Liver (tissue), 9 donors: ENCODE data around the gene KIAA0586. TPM values are rescaled to one million over a fixed set of nuclear protein-coding genes. Genes with fewer than 3 reads are reported as not detected.

Experiments used
- DNase-seq: peaks from one replicate; pipeline ENCODE4 v3.0.0-alpha.2; 2017; ENCODE audit warnings: low spot score
- H3K27ac ChIP-seq, 2 donors: one replicate each; pipeline ENCODE4 v1.7.0; 2013; ENCODE audit warnings: inconsistent platforms in 2 of 2, low read length in 2 of 2, control low read depth in 1 of 2, low read depth in 1 of 2, mild to moderate bottlenecking in 1 of 2
- H3K27me3 ChIP-seq, 4 donors: one replicate each; pipeline versions ENCODE4 v1.6.1 to v1.7.0; 2013; ENCODE audit warnings: low read length in 3 of 4, inconsistent platforms in 1 of 4, mild to moderate bottlenecking in 1 of 4, moderate library complexity in 1 of 4; ENCODE audit not compliant: control insufficient read depth in 4 of 4, insufficient read depth in 4 of 4
- H3K36me3 ChIP-seq, 4 donors: one replicate each; pipeline versions ENCODE4 v1.6.1 to v1.7.0; 2013; ENCODE audit warnings: low read length in 3 of 4, mild to moderate bottlenecking in 3 of 4, low read depth in 1 of 4, moderate library complexity in 1 of 4; ENCODE audit not compliant: control insufficient read depth in 4 of 4, insufficient read depth in 3 of 4
- H3K4me1 ChIP-seq, 4 donors: one replicate each; pipeline versions ENCODE4 v1.6.1 to v1.7.0; 2013; ENCODE audit warnings: low read length in 3 of 4, mild to moderate bottlenecking in 3 of 4, moderate library complexity in 1 of 4; ENCODE audit not compliant: control insufficient read depth in 4 of 4, insufficient read depth in 4 of 4
- H3K4me3 ChIP-seq, 3 donors: one replicate each; pipeline versions ENCODE4 v1.6.1 to v1.7.0; 2013; ENCODE audit warnings: low read length in 3 of 3, control low read depth in 1 of 3, low read depth in 1 of 3, mild to moderate bottlenecking in 1 of 3
- H3K9ac ChIP-seq, 2 donors: one replicate each; pipeline ENCODE4 v1.7.0; 2013; ENCODE audit warnings: low read length in 2 of 2, mild to moderate bottlenecking in 2 of 2, moderate library complexity in 2 of 2, control low read depth in 1 of 2, low read depth in 1 of 2
- H3K9me3 ChIP-seq, 4 donors: one replicate each; pipeline versions ENCODE4 v1.6.1 to v1.7.0; 2013; ENCODE audit warnings: low read length in 3 of 4; ENCODE audit not compliant: control insufficient read depth in 4 of 4
- FOXA1 ChIP-seq: IDR thresholded peaks from 2 replicates; pipeline ENCODE4 v1.6.1; 2016; ENCODE audit warnings: antibody characterized with exemption
- FOXA2 ChIP-seq: IDR thresholded peaks from 2 replicates; pipeline ENCODE4 v1.6.1; 2016; ENCODE audit warnings: antibody characterized with exemption
- GABPA ChIP-seq, 2 donors: IDR thresholded peaks in 1 of 2; conservative IDR thresholded peaks in 1 of 2; 2 replicates each; pipeline ENCODE4 v1.6.1; 2016; ENCODE audit warnings: antibody characterized with exemption in 2 of 2, mild to moderate bottlenecking in 1 of 2, moderate library complexity in 1 of 2
- HNF4A ChIP-seq, 2 donors: conservative IDR thresholded peaks; 2 replicates each; pipeline ENCODE4 v1.6.1; 2016; ENCODE audit warnings: antibody characterized with exemption in 2 of 2, mild to moderate bottlenecking in 2 of 2
- HNF4G ChIP-seq: IDR thresholded peaks from 2 replicates; pipeline ENCODE4 v1.6.1; 2016; ENCODE audit warnings: antibody characterized with exemption
- JUND ChIP-seq, 2 donors: IDR thresholded peaks; 2 replicates each; pipeline ENCODE4 v1.6.1; 2016; ENCODE audit warnings: antibody characterized with exemption in 2 of 2
- MAX ChIP-seq: IDR thresholded peaks from 2 replicates; pipeline ENCODE4 v1.6.1; 2016; ENCODE audit warnings: antibody characterized with exemption
- NR2F2 ChIP-seq: IDR thresholded peaks from 2 replicates; pipeline ENCODE4 v1.6.1; 2016; ENCODE audit warnings: antibody characterized with exemption
- REST ChIP-seq: IDR thresholded peaks from 2 replicates; pipeline ENCODE4 v1.6.1; 2016; ENCODE audit warnings: antibody characterized with exemption, mild to moderate bottlenecking
- RXRA ChIP-seq, 2 donors: IDR thresholded peaks; 2 replicates each; pipeline ENCODE4 v1.6.1; 2017 to 2018; ENCODE audit warnings: antibody characterized with exemption in 2 of 2, mild to moderate bottlenecking in 1 of 2
- SP1 ChIP-seq: IDR thresholded peaks from 2 replicates; pipeline ENCODE4 v1.6.1; 2018; ENCODE audit warnings: antibody characterized with exemption, mild to moderate bottlenecking
- TAF1 ChIP-seq: conservative IDR thresholded peaks from 2 replicates; pipeline ENCODE4 v1.6.1; 2016; ENCODE audit warnings: antibody characterized with exemption, mild to moderate bottlenecking
- YY1 ChIP-seq: IDR thresholded peaks from 2 replicates; pipeline ENCODE4 v1.6.1; 2016; ENCODE audit warnings: antibody characterized with exemption, mild to moderate bottlenecking
- ZBTB33 ChIP-seq: IDR thresholded peaks from 2 replicates; pipeline ENCODE4 v1.6.1; 2016; ENCODE audit warnings: antibody characterized with exemption
- WGBS: extraction: QIAGEN DNeasy Blood & Tissue Kit; methylation state at CpG from one replicate; pipeline ENCODE4 v1.1.7; 2013; 5-methylcytosine and 5-hydroxymethylcytosine counted together
- polyA plus RNA-seq, 2 donors: library from polyadenylated mRNA; stranded (reverse) in 1 of 2; unstranded in 1 of 2; fragments of 200-250 nt in 1 of 2; fragments of >200 nt in 1 of 2; fragmentation: Nextera tagmentation in 1 of 2; extraction: Ambion mirVana in 1 of 2; gene quantifications; one replicate each; pipeline versions ENCODE4 v1.2.1 to v1.2.3, GENCODE V29; 2013 to 2015
- total RNA-seq, 2 donors: library from RNA; depleted of rRNA; stranded (reverse); fragments of >200 nt; gene quantifications; one replicate each; pipeline ENCODE4 v1.2.3, GENCODE V29; 2014
- TF ChIP-seq, protein P1 (sequence below): IDR thresholded peaks from 2 replicates; pipeline ENCODE4 v1.6.1; 2016; ENCODE audit warnings: antibody characterized with exemption
- donor health status: healthy.
- donor health status: healthy.
- donor health status: healthy.
- donor health status: healthy.
- donor health status: healthy.

KIAA0586 gene
- total and polyA plus RNA-seq, 4 donors: 3.6 to 18.2 (median 7.8) TPM

GRCh38 chr14:58463147-58463546 lies 35.6 kb downstream of the KIAA0586 start:
- Histone ChIP-seq H3K4me1 (peaks cover 0 to 3% (median 0%) of the 10 kb centered on the region in 4 donors), H3K27me3 (no peaks in the 10 kb centered on the region), H3K9ac (no peak overlapping the region), H3K9me3 (no peaks in the 10 kb centered on the region), H3K27ac (no peak overlapping the region), H3K36me3 (peaks cover 2 to 26% (median 20%) of the 10 kb centered on the region in 4 donors), H3K4me3 (no peak overlapping the region)
- 98% methylated on average over 2 of the region's 2 CpGs for WGBS
- no peak for TF ChIP-seq ZBTB33
- TF ChIP-seq SP1: no peak
- no peak for TF ChIP-seq RXRA (IDR thresholded peaks at IDR 0.05)
- TF ChIP-seq TAF1: no peak
- DNase-seq: no peak

DNA sequence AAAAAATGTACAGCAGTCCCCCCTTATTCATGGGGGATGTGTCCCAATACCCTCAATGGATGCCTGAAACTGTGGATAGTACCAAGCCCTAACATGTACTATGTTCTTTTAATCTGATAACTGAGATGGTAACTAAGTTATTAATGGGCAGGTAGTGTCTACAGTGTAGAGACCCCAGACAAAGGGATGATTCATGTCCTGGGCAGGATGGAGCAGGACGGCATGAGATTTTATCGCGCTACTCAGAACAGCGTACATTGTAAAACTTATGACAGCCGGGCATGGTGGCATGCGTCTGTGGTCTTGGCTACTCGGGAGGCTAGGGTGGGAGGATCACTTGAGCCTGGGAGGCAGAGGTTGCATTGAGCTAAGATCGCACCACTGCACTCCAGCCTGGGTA lies 37.1 kb downstream of the KIAA0586 start:
- H3K27me3 ChIP-seq: no peaks in the 10 kb centered on the region
- 98% methylated on average over 8 of the region's 8 CpGs for WGBS
- no peak for DNase-seq
- H3K27ac ChIP-seq: no peak overlapping the region
- H3K9me3 ChIP-seq: no peaks in the 10 kb centered on the region
- H3K4me3 ChIP-seq: no peak overlapping the region
- TF ChIP-seq RXRA (IDR thresholded peaks at IDR 0.05): no peak
- TF ChIP-seq, protein P1, sequence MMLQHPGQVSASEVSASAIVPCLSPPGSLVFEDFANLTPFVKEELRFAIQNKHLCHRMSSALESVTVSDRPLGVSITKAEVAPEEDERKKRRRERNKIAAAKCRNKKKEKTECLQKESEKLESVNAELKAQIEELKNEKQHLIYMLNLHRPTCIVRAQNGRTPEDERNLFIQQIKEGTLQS: no peak
- TF ChIP-seq REST: no peak
- TF ChIP-seq GABPA (IDR thresholded peaks at IDR 0.05 in 1 of 2, conservative IDR thresholded peaks at IDR 0.05 in 1 of 2): no peak
- TF ChIP-seq FOXA1: no peak
- TF ChIP-seq ZBTB33: no peak
- TF ChIP-seq SP1: no peak
- no peak for TF ChIP-seq HNF4G
- no peak for TF ChIP-seq NR2F2
- TF ChIP-seq MAX: no peak
- no peak for TF ChIP-seq TAF1
- no peak for TF ChIP-seq FOXA2
- no peak for TF ChIP-seq YY1
- no peak for TF ChIP-seq HNF4A (conservative IDR thresholded peaks at IDR 0.05)
- no peak for TF ChIP-seq JUND (IDR thresholded peaks at IDR 0.05)
- H3K4me1 ChIP-seq: peaks cover 0 to 3% (median 0%) of the 10 kb centered on the region in 4 donors
- peaks cover 4 to 31% (median 25%) of the 10 kb centered on the region in 4 donors for H3K36me3 ChIP-seq
- no peak overlapping the region for H3K9ac ChIP-seq
